NCI-H510A (cell line): ENCODE data around the gene TRIM40.

Source experiments
- DNase-seq: peaks from one replicate; lab custom pipeline; 2025; lab: John Stamatoyannopoulos, UW

Gene TRIM40

DNA sequence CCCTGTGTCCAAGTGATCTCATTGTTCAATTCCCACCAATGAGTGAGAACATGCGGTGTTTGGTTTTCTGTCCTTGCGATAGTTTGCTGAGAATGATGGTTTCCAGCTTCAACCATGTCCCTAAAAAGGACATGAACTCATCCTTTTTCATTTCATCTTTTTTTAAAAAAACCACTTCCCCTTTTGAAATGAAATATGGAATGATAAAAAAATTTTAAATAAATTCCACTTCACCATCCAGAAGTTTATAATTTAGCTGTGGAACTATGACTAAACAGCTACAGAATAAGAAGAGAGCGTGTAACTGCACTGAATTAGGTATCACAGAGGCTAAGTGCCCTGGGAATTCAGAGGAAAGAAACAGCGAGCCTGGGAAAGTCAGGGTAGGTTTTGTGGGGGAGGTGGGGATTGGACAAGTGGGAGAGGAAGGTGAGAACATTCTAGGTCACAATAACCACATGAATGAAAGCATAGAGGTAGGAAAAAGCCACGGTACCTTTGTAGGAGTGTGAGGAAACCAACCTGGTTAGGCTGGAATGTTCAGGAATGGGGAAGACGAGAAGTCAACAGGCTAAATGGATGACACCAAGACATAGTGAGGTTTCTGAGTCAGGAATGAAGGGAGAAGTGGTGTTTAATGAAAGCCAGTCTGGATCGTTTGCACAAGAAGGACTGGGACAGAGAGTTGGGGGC lies 14.1 kb downstream of the TRIM40 start:
- no peak for DNase-seq

DNA sequence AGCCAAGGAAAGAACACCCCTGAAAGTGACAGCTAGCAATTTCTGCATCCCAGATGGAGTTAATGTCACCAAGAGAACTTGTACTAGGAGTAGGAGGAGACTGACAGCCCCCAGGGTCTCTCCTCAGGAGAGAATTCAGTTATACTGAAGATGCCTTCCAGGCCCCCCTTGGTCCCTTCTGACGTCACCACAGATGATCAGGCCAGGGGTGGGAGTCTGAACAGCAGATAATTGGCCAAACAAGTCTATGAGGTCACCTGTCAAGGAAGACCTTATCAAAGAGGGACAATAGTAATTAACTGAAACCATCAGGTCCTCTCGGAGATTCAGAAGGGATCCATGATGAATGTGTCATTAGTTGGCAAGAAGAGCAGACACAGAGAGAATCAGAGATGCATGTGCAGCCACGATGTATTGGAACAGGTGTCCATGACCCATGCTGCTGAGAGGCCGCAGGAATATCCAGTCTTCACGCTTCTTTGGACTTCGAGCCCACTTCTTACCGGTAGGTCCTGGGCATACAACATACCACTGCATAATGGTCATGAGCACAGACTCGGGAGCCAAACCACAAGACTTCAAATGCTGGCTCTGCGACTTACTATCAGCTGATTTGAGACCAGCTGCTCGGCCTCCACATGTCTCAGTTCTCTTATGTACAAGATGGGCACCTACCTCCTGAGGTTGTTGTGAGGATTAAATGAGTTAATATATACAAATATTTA lies 14.9 kb downstream of the TRIM40 start:
- DNase-seq, result no peak

DNA sequence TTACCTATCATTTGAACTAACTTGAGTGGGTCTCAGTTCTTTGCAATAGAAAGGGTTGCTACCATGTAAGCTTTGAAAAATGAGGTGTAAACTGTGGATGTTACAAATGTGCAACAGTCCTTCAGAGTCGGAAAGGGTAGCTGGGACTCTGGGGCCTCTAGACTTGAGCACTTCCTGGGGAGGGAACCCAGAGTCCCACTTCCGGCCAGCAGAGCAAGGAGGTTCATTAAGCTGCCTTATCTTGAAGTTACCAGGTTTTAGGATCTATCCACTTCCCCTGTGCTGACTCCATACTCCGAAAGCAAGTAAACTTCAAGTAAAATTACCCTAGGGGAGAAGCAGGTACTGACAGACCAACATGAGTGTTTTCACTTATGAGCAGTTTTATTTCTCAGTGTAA lies 15.6 kb downstream of the TRIM40 start:
- no peak for DNase-seq

DNA sequence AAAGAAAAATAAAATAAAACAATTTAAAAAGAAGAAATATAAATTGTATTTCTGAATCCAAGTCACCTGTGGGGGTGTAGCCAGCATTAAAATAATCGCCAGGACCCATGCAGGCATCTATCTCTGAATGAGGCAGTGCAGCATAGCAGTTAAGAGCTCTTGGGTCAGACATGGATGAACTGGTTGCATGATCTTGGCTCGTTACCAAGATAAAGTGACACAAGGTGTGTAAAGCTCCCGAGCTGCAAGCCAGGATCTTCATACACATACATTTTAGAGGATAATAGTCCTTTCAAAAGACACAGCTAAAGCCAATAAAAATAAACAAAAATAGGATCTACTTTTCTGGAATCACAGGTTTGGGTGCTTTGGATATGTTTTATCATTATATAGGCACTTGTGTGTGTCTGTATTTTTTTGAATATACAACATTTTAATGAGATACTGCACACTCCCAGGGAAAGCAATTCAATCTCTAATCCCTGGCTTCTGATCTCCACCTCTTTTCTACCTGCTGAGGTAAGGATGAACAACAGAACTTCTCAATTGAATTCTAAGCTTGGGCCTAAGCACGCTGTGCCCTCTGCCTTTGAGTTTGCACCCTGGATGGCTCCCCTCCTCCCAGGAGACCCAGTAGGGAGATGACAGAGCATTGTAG lies 16.2 kb downstream of the TRIM40 start:
- no peak for DNase-seq

DNA sequence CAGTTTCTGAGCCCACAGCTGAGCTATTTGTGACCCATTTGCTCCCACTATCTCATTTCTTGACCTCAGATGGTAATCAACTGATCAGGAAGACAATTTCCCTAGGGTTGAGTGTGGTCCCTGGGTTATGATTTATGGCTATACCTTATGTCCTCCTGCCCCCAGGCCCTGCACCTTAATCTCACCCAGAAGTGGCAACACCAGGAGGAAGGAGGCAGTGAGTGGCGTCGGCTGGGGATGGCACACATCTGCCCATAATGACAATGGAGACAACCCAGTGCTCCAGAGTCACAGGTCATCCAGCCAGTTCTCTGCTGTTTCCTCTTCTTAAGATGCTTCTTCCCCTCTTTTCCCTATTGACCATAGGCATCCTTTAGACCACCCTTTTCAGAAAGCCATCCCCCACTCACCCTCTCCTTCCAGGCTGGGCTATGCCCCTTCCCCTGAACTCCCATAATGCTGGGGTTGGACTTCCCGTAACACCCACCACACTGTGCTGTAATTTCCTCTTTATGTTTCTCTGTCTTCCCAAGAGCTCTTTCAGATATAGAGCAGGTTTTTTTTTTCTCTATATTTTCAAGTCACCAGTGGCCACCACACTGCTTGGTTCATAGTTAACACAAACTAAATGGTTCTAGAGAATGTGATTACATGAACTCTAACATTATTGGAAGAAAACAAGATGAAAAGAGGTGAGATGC lies 17.1 kb downstream of the TRIM40 start:
- DNase-seq, result no peak

DNA sequence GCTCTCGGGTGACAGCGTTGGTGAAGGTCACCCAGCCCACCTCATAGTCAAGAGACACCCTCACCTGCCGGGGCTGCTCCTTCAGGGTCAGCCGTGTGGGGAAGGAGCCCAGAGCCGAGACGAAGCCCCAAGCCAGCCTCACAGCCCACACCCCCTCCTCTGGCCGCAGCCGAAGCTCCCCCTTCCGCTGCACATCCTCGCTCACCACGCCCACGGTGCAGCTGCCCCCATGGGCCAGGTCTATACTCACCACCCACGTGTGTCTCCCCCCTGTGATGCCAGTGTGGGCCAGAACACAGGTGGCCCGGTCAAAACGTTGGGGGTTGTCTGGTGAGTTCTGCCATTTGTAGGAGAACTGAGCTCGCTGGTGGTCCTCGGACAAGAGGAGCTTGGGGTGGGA lies 18.1 kb downstream of the TRIM40 start:
- no peak for DNase-seq

DNA sequence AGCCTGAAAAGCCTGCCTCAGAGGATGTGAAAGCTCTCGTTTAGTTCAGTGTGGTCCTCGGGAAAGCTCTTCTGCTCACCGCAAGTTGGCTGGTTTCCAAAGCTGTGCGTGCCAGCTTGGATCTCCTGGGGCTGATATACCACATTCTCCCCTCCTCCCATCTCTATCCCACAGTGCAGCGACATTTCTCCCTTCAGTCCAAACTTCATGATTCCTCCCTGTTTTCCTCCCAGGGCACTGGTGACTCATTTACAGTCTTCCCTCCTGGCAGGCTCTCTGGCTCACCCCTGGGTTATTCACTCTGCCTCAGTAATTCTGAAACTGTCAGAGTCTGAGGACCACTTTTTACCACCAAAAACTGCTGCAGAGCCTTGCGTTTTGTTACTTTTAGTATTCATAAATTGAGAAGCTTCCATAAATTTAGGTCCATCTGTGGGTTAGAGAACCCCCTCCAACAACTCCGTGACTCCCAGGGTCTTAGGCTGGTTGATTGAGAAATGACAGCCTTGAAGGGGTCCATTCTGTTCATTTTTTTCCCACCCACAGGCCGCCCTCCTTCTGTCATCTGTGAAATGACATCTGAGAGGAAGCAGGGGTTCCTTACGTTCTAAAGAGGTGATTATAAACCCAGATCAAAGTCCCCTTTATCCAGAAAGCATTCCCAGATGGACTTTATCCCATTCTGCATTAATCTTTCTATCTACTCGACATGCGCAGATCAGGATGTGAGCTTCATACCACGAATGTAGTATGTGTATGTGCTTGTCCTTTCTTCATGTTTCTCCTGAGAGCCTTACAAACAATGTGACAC lies 19.0 kb downstream of the TRIM40 start:
- DNase-seq, result no peak

DNA sequence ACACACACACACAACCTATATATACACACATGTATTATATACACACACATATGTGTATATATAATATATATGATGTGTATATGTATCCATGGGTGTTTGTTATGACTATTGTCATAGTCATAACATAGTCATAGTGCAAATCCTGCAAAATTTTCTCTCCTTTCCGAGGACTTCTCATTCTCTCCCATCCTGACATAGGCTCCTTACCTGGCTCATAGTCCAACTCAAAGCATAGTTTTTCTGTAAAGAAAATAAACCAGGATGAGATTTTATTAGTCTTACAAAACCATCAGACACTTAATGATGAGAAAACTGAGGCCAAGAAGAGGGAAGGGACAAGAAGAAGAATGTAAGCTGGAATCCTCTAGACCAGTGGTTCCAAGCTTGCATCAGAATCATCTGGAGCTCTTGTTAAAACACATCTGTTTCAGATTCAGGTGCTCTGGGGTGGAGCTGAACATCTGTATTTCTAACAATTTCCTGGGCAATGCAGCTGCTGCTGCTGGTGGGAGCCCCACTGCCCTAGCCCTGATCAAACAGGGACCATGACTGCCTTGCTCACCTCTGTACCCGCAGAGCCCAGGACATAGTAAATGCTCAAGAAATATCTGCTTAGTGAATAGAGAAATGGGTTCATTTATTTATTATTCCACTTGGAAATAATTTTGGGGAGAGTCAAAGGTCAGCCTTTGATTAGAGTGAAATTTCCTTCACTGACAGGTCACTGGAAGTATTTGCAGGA lies 19.8 kb downstream of the TRIM40 start:
- DNase-seq, result no peak

DNA sequence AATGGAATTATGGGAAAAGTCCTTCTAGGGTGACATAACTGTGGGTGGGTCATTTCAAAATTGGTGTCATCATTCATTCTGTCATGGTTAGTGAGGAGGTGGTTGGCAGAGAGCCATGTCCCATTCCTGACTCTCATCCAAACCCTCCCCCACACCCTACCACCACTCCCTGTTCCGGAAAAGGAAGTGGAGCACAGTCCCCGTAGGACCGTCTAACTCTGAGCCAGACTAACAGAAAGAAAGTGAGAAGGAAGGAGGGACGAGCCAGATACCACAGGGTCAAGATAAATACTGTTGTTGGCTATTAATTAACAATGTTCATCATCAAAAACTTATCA lies 20.3 kb downstream of the TRIM40 start:
- no peak for DNase-seq

DNA sequence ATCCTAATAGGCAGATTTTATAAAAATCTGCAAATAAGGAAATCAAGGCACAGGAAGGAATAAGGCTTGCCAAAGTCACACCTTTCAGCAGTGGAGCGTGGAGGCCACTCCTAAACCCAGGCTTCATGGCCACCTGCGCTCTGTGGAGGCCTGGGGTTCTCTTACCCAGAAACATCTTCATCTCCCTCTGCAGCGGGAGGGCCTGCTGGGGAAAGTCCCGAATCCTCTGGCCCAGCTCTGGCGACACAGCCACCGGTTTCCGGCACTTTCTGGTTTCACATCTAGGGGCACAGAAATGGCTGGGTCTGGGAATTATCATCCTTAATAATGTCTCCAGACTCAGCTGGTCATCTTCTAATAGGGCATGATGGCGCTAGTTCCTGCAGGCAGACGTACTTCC lies 20.8 kb downstream of the TRIM40 start:
- no peak for DNase-seq

DNA sequence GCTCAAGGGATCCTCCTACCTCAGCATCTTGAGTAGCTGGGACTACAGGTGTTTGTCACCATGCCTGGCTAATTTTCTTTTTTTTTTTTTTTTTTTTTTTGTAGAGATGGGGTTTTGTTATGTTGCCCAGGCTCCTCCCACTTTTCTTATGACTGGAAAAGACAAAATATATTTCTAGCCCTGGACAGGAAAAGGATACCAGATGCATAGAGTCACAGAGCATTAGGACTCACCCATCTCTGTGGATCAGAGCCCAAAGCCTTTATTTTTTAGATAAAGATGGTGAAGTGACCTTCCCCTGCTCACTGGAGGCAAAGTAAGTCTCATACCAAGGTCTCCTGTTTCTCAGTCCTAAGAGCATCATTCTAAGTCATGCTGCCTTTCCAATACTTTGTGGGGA lies 21.6 kb downstream of the TRIM40 start:
- no peak for DNase-seq

DNA sequence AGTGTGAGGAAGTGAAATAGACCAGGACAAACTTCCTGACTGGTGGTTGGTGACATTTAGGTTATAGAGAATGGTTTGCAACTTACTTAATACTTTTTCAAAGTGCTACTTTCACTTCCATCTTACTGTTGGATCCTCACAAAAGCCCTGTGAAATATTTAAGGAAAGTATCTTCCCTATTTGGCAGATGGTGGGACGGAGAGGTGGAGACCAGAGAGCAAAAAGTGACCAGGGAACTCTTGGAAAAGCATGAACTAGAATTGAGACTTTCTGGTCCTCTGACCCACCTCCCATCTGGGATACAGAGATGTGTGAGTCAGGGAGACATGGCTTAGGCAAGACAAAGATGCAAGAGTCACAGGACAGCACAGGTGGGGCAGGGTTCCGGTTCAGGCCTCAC lies 22.1 kb downstream of the TRIM40 start:
- no peak for DNase-seq

DNA sequence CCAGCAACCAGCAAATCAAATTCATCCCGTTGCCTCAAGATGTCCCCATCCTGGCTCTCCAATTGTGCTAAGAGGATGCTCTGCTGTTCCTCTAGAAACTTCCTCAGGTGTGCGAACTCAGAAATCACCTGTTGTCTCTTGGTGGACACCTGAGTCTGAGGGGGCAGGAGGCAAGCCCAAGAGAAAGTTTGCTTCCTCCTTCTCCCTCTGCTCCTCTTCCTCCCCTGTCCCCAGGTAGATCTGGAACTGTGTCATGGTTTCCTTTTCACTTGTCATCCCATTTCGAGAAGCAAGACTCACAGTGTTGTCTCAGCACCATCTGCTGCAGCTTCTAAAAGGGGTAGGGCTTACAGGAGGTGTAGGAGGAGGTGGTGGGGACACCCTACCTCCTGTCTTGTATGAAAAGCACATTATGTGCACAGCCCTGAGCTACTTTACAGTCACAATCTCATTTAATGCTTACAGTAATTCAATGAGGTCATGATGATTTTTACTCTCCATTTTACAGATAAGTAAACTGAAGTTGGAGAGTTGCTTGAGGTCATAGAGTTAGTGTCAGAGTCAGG lies 22.6 kb downstream of the TRIM40 start:
- DNase-seq, result no peak

DNA sequence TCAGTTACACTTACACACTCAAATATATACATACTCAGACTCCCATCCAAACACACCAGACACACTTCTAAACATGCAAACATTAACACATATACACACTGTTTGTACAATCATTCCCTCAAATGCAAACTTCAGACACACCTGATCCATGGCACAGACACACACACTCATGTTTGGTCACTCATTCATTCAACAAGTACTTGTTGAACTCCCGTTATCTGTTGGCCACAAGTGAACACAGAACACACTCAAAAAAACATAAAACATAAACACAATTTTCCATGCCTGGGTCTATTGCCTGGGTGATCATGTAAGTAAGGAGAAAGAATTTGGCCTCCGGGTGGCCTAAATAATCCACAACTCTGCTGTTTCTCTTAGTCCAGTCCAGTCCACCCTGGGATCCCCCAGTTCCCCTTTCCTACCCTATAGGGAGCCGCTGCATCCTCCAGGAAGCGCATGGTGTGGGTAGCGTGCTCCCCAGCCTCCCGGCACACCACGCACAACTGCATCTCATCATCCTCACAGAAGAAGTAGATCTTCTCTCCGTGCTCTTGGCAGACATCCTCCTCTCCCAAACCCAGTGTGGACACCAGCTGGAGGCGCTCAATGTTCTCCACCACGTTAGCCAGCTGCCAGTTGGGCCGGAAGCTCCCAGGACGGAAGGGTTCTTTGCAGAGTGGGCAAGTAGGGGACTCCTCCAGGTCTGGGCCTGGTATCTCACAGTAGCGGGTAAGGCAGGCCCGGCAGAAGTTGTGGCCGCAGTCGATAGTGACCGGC lies 24.3 kb downstream of the TRIM40 start:
- no peak for DNase-seq

DNA sequence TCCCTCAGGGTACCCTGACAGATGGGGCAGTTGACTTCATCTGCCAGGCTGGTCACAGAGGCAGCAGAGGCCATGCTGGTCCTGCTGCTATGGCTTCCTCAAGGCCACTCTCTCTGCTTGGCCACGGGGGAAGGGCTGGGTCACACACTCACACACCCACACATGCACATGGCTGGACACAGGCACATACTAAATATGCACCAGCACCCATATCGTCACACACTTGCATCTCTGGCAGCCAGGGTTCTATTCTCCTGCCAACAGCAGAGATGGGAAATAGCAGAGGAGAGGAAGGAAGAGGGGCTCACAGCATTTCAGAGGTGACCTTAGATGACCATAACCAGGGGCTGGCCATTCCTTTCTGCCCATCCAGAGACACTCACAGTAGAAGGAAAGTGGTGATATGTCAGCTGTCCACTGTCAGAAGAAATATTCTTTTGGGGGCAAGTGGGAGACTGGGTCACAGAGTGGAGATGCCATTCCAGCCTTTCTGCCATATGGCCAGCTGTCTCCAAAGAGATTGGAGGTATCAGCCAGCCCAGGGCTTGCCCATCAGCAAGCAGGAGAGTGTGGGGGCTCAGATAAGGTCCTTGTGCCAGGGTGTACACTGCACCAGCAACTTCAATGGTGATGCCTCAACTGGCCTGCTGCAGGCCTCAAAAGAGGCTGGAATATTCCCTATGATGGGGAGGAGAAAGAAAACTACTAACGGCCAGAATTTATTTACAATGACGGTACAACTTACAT lies 25.0 kb downstream of the TRIM40 start, which contains the start of gene TRIM10:
Gene TRIM10, minus strand, starts transcription at position 427 of the 747 bp plus-strand sequence. Its CDS starts 353 bp downstream, at position 74.
- no peak for DNase-seq

DNA sequence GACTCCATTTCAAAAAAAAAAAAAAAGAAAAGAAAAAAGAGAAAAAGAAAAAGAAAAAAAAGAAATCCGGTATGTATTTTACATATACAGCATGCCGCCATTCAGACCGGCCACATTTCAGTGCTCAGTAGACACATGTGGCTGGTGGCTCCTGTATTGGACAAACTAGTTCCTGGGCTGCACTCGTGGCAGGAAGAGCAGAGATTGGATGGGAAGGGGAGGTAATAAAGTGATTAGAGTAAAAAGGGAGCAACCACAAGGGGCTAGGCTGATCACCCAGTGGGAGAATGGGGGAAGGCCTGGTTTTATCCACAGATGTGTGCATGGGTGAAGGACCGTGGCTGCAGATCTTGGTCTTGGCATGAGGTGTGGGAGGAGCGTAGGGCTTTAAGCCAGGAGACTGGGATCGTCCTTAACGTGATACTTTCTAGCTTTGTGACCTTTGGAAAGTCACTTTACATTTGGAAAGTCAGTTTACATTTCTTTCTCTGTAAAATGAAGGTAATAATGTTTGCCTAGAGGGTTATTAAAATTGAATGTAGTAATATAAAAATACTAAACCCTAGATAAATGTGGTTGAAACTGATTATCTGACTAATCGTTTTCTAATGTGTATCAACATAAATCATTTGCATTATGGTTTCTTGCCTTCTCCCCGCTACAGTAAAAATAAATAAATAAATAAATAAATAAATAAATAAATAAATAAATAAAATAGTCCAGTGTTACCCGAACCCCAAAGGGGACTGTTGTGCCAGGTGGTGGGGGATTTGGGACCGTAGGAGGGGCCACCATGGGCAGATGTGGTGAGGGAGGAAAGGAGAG lies 26.5 kb downstream of the TRIM40 start:
- DNase-seq, result no peak

DNA sequence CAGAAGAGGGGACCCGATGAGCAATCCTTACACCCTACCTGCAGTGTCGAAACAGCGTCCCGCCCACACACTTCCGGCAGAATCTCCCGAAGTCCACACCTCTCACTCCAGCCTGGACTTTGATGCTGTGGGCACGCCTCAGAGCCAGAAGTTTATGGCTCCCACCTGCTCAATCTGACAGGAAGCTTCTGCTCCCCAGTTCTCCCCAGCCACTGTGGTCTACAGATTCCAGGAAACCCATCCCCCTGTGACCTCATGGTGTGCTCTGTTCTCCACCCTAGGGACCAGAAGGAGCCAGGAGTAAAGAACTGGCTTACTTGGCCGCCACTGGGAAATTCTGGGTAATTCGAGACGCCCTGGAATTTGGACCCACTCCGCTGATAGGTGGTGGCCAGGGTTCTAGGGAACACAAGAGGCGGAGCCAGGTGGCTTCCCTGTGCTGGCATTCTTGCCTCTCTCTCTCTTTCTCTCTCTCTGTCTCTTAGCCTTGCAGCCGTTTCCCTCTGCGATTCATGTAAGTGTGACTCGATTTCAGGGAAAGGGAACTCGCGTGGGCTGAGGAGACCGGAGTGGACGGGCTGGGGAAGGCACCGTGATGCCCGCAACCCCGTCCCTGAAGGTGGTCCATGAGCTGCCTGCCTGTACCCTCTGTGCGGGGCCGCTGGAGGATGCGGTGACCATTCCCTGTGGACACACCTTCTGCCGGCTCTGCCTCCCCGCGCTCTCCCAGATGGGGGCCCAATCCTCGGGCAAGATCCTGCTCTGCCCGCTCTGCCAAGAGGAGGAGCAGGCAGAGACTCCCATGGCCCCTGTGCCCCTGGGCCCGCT lies 27.4 kb downstream of the TRIM40 start, which contains the start of gene TRIM15:
Gene TRIM15, plus strand, starts transcription at position 457 of the 828 bp plus-strand sequence. Its CDS starts 139 bp downstream, at position 596.
- no peak for DNase-seq
